Muscle of leg (tissue), 11 donors: Measurements from ENCODE around the gene TLR7. TPM values are rescaled to one million over a fixed set of nuclear protein-coding genes. Genes with fewer than 3 reads are reported as not detected.

Experiments used
- DNase-seq: peaks from one replicate; pipeline ENCODE4 v3.0.0; 2013
- H3K27ac ChIP-seq: one replicate; pipeline ENCODE4 v1.5.1; 2013; ENCODE audit warnings: mild to moderate bottlenecking, low read length, control low read depth
- H3K27me3 ChIP-seq: one replicate; pipeline ENCODE4 v1.6.1; 2013; ENCODE audit warnings: low read length; ENCODE audit not compliant: control insufficient read depth, insufficient read depth
- H3K36me3 ChIP-seq: one replicate; pipeline ENCODE4 v1.6.1; 2013; ENCODE audit warnings: low read length; ENCODE audit not compliant: control insufficient read depth, insufficient read depth
- H3K4me1 ChIP-seq: one replicate; pipeline ENCODE4 v1.6.1; 2013; ENCODE audit warnings: low read length; ENCODE audit not compliant: control insufficient read depth, insufficient read depth
- H3K4me3 ChIP-seq: one replicate; pipeline ENCODE4 v1.5.1; 2013; ENCODE audit warnings: low read length, control low read depth
- H3K9me3 ChIP-seq: replicated peaks from 2 replicates; pipeline ENCODE4 v1.6.1; 2013; ENCODE audit warnings: low read depth, low read length; ENCODE audit not compliant: control insufficient read depth
- WGBS: methylation state at CpG from one replicate; pipeline ENCODE4 v1.1.5; 2013; ENCODE audit warnings: missing lambda C conversion rate; ENCODE audit not compliant: insufficient coverage; 5-methylcytosine and 5-hydroxymethylcytosine counted together
- polyA plus RNA-seq, 8 donors: library from polyadenylated mRNA; unstranded; fragments of 120-200 nt; gene quantifications; one replicate each; pipeline versions ENCODE4 v1.2.1 to v1.2.3, GENCODE V29; 2013; ENCODE audit warnings: inconsistent platforms in 1 of 8, low replicate concordance in 1 of 8; ENCODE audit not compliant: insufficient read length in 8 of 8, insufficient read depth in 1 of 8
- total RNA-seq: library from RNA; stranded (reverse); fragments of 120-200 nt; gene quantifications from one replicate; pipeline ENCODE4 v1.2.4, GENCODE V29; 2013

The TLR7 gene
- total and polyA plus RNA-seq, 9 donors = 0.30 to 1.6 (median 0.82) TPM

DNA sequence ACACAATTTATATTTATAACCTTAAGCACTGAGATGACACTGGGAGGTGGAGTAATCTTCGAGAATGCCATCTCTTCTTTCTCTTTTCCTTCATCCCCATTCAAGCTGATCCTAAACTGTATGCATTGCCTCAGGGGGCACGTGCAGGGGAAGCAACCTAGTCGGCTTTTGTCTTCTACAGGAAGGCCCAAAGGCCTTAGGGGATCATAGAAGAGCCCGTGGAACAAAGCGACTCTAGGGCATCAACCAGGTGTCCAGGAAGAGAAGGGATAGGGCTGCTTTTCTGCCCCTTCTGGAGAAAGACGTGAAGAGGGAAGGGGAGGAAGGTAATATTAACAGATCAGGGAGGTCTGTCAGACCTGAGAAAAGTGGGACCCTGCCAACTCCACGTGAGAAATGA, 32.6 kb downstream of the TLR7 start:
- no peak for DNase-seq
- H3K36me3 ChIP-seq = no peaks in the 10 kb centered on the region
- peaks cover 28% of the 10 kb centered on the region for H3K27me3 ChIP-seq
- no peaks in the 10 kb centered on the region for H3K9me3 ChIP-seq
- 38% methylated on average over 5 of the region's 7 CpGs for WGBS
- no peak overlapping the region for H3K27ac ChIP-seq
- peaks cover 4% of the 10 kb centered on the region for H3K4me1 ChIP-seq
- no peak overlapping the region for H3K4me3 ChIP-seq

DNA sequence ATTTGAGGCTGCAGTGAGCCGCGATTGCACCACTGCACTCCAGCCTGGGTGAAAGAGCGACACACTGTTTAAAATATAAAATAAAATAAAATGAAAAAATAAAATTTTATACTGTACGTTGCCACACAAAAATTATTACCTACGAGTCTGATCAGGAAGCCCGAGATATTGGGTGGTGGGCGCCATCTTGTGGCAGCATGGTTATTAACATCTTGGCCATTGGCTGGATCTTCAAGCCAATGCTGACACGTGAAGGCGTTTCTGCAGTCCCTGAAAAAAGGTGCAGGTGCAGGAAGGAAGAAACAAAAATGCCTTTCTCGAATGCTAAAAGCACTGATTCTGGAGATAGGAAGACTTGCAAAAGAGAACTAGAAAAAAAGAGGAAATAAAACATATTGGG, 34.6 kb downstream of the TLR7 start:
- 16% methylated on average over 7 of the region's 10 CpGs for WGBS

DNA sequence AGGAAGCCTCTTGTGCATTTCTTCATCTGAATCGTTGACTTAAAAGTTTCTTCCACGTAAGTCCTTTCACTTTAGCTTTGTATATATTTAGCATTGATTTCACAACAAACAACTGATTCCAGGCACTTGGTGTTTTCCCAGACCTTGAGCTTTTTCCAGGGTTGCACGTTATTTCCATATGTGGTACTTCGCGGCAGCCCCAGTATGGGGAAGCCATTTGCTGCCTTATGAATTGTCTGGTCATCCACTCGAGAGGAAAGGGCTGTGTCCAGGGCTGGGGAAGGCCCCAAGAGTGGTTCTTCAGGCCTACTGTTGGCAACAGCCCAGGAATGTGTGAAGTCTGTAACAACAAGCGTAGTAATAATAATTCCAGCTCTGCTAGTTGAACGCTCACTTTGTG, 36.8 kb downstream of the TLR7 start:
- Histone ChIP-seq H3K4me3 (no peak overlapping the region), H3K4me1 (peaks cover 4% of the 10 kb centered on the region), H3K27ac (peak overlapping the region; percentile 29), H3K27me3 (peaks cover 29% of the 10 kb centered on the region), H3K36me3 (no peaks in the 10 kb centered on the region), H3K9me3 (no peaks in the 10 kb centered on the region)
- WGBS = 42% methylated on average over 5 of the region's 8 CpGs
- peak; percentile 69 for DNase-seq

More for the DNA sequence above, 34.6 kb downstream of the TLR7 start:
- Histone ChIP-seq H3K36me3 (no peaks in the 10 kb centered on the region), H3K27me3 (peaks cover 35% of the 10 kb centered on the region), H3K27ac (no peak overlapping the region), H3K4me3 (no peak overlapping the region), H3K4me1 (peaks cover 4% of the 10 kb centered on the region), H3K9me3 (no peaks in the 10 kb centered on the region)
- peak; percentile 56 for DNase-seq

DNA sequence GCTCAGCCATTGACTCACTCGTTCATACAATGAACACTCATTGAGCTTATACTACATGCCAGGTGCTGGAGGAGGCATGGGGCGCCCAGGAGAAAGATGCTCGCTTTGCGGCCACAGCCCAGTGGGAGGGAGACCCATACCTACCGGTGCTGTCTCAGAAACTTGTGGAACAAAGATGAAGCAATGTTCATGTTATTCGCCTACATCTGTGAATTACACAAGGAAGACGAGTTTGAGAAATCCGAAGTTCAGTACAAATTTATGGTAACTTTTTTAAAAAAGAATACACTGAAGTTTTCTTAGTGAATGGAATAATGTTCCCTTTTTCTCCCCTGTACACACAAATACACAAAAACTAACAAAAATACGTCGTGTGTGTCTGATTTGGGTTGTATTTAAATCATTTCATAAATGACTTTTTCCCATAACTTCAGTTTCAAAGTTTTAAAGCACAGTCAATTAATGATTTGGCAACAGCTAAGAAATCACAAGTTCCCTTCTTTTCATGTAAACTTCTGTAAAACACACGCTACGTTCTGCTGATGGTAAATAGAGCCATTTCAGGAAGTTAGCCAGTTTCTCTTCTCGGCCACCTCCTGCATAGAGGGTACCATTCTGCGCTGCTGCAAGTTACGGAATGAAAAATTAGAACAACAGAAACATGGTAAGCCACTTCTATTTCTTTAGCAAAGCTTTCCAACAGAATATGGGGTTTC, 39.3 kb downstream of the TLR7 start, which contains the start of gene TLR8:
TLR8 (plus strand) TSS at position 575 of the 716 bp plus-strand sequence; CDS start at position 662, 87 bp downstream.
- Histone ChIP-seq H3K27me3 (peaks cover 26% of the 10 kb centered on the region), H3K36me3 (no peaks in the 10 kb centered on the region), H3K9me3 (no peaks in the 10 kb centered on the region), H3K27ac (no peak within 1 kb of the TSS), H3K4me3 (no peak within 1 kb of the TSS), H3K4me1 (peaks cover 4% of the 10 kb centered on the region)
- WGBS = 72% methylated on average over 8 of the region's 15 CpGs
- peak; percentile 25 for DNase-seq

- no peaks in the 10 kb centered on the region for H3K36me3 ChIP-seq
- DNase-seq = peak; percentile 14
- H3K27ac ChIP-seq = no peak overlapping the region
- H3K4me1 ChIP-seq = no peaks in the 10 kb centered on the region
- no peaks in the 10 kb centered on the region for H3K9me3 ChIP-seq
- H3K27me3 ChIP-seq = peaks cover 18% of the 10 kb centered on the region
- 40% methylated on average over 7 of the region's 10 CpGs for WGBS
- H3K4me3 ChIP-seq = no peak overlapping the region
Measured at GRCh38 chrX:12910423-12911121, 43.7 kb downstream of the TLR7 start.

DNA sequence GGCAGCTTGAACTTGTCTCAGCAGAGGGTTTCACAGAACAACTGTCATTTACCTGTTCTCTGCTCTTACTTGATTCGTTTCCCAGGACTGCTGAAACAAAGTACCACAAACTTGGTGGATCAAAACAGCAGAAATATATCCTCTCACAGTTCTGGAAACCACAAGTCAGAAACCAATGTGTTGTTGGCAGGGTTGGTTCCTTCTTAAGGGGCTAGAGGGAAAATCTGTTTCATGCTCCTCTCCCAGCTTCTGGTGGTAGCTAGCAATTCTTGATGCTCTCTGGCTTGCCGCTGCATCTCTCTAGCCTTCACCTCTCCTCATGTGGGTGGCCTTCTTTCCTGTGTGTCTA, 44.2 kb downstream of the TLR7 start:
- H3K27ac ChIP-seq = no peak overlapping the region
- no peaks in the 10 kb centered on the region for H3K4me1 ChIP-seq
- H3K36me3 ChIP-seq = no peaks in the 10 kb centered on the region
- peaks cover 16% of the 10 kb centered on the region for H3K27me3 ChIP-seq
- no peak for DNase-seq
- no peaks in the 10 kb centered on the region for H3K9me3 ChIP-seq
- H3K4me3 ChIP-seq = no peak overlapping the region
- WGBS = no CpG with 5 or more reads among the region's 2 CpGs

- peaks cover 17% of the 10 kb centered on the region for H3K27me3 ChIP-seq
- no peak for DNase-seq
- no peaks in the 10 kb centered on the region for H3K36me3 ChIP-seq
- H3K4me1 ChIP-seq = no peaks in the 10 kb centered on the region
- H3K4me3 ChIP-seq = no peak overlapping the region
- WGBS = 75% methylated on average over 1 of the region's 5 CpGs
- no peak overlapping the region for H3K27ac ChIP-seq
- no peaks in the 10 kb centered on the region for H3K9me3 ChIP-seq
Measured at GRCh38 chrX:12912791-12913482, 46.1 kb downstream of the TLR7 start.

GRCh38 chrX:12917753-12918152, 50.9 kb downstream of the TLR7 start:
- Histone ChIP-seq H3K36me3 (no peaks in the 10 kb centered on the region), H3K27me3 (peaks cover 9% of the 10 kb centered on the region), H3K4me3 (no peak overlapping the region), H3K4me1 (no peaks in the 10 kb centered on the region), H3K27ac (no peak overlapping the region), H3K9me3 (no peaks in the 10 kb centered on the region)
- DNase-seq = no peak
- WGBS = no CpG with 5 or more reads among the region's 2 CpGs

DNA sequence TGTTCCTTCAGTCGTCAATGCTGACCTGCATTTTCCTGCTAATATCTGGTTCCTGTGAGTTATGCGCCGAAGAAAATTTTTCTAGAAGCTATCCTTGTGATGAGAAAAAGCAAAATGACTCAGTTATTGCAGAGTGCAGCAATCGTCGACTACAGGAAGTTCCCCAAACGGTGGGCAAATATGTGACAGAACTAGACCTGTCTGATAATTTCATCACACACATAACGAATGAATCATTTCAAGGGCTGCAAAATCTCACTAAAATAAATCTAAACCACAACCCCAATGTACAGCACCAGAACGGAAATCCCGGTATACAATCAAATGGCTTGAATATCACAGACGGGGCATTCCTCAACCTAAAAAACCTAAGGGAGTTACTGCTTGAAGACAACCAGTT, 52.2 kb downstream of the TLR7 start:
- H3K4me3 ChIP-seq = no peak overlapping the region
- H3K27ac ChIP-seq = no peak overlapping the region
- H3K27me3 ChIP-seq = peaks cover 8% of the 10 kb centered on the region
- 86% methylated on average over 7 of the region's 10 CpGs for WGBS
- no peaks in the 10 kb centered on the region for H3K36me3 ChIP-seq
- no peaks in the 10 kb centered on the region for H3K4me1 ChIP-seq
- no peak for DNase-seq
- H3K9me3 ChIP-seq = no peaks in the 10 kb centered on the region

GRCh38 chrX:12919620-12920019, 52.7 kb downstream of the TLR7 start:
- Histone ChIP-seq H3K27me3 (peaks cover 5% of the 10 kb centered on the region), H3K4me3 (no peak overlapping the region), H3K9me3 (no peaks in the 10 kb centered on the region), H3K36me3 (no peaks in the 10 kb centered on the region), H3K27ac (no peak overlapping the region), H3K4me1 (no peaks in the 10 kb centered on the region)
- WGBS = no CpG with 5 or more reads among the region's 8 CpGs
- no peak for DNase-seq
